Uterus (tissue), 4 donors: ENCODE data around the gene BNIP1. TPM values are rescaled to one million over a fixed set of nuclear protein-coding genes. Genes with fewer than 3 reads are reported as not detected.
"Not testable (repeated sequence)": the region's sequence is repeated elsewhere in the genome, so short reads cannot be mapped to it uniquely, and the experiment has no call there.

ENCODE experiments used
- DNase-seq, 2 donors: peaks; one replicate each; pipeline ENCODE4 v3.0.0-alpha.2; 2019 to 2020
- H3K27ac ChIP-seq, 2 donors: fragments of 200-600 bp; sonication (generic); 1 replicate in 1 of 2; 2 replicates in 1 of 2; pipeline ENCODE4 v1.5.1; 2016 to 2018
- H3K27me3 ChIP-seq, 2 donors: fragments of 200-600 bp; sonication (generic); one replicate each; pipeline ENCODE4 v1.5.1; 2018 to 2019; ENCODE audit warnings: control low read depth in 1 of 2
- H3K36me3 ChIP-seq, 2 donors: fragments of 200-600 bp; sonication (generic); one replicate each; pipeline ENCODE4 v1.5.1; 2019; ENCODE audit warnings: control low read depth in 1 of 2
- H3K4me1 ChIP-seq, 2 donors: fragments of 200-600 bp; sonication (generic); one replicate each; pipeline ENCODE4 v1.5.1; 2018 to 2019; ENCODE audit warnings: control low read depth in 1 of 2
- H3K4me3 ChIP-seq, 2 donors: fragments of 200-600 bp; sonication (generic); 1 replicate in 1 of 2; 2 replicates in 1 of 2; pipeline ENCODE4 v1.5.1; 2018 to 2019; ENCODE audit warnings: mild to moderate bottlenecking in 1 of 2
- H3K9me3 ChIP-seq, 2 donors: fragments of 200-600 bp; sonication (generic); one replicate each; pipeline ENCODE4 v1.5.1; 2019; ENCODE audit warnings: control low read depth in 1 of 2
- CTCF ChIP-seq, 4 experiments: fragments of 200-600 bp in 2 of 4; fragments of 450-650 bp in 2 of 4; sonication (generic) in 2 of 4; IDR thresholded peaks; one replicate each; pipeline ENCODE4 v1.5.1; 2016 to 2019; ENCODE audit warnings: antibody characterized with exemption in 4 of 4, mild to moderate bottlenecking in 2 of 4, moderate library complexity in 1 of 4
- POLR2A ChIP-seq, 2 donors: fragments of 450-650 bp; IDR thresholded peaks; one replicate each; pipeline ENCODE4 v1.6.1; 2016; ENCODE audit warnings: antibody characterized with exemption in 2 of 2, mild to moderate bottlenecking in 1 of 2, moderate library complexity in 1 of 2
- intact Hi-C: fragments of 100-400 bp; cut with DNase I; formaldehyde crosslinking; loops from one replicate; pipeline ENCODE4 v1.15.1; 2023; ENCODE audit warnings: low total_unique reads
- total RNA-seq, 4 donors: library from RNA; depleted of rRNA in 3 of 4; stranded (reverse); fragments of >200 nt in 3 of 4; gene quantifications; one replicate each; pipeline versions ENCODE4 v1.1.0 to v1.2.4, GENCODE V29; 2014 to 2023
- donor health status: DM: yes; HTN: yes; CAD: no.

BNIP1 gene
- total RNA-seq, 4 donors from 2014 or later = 9.8 to 23.9 (median 12.0) TPM; not detected in 1

- intact Hi-C loops = no loop called here
- Histone ChIP-seq H3K36me3 (no peaks in the 10 kb centered on the region), H3K4me3 (no peak overlapping the region), H3K27me3 (no peaks in the 10 kb centered on the region), H3K27ac (no peak overlapping the region), H3K4me1 (no peaks in the 10 kb centered on the region), H3K9me3 (no peaks in the 10 kb centered on the region)
- TF ChIP-seq CTCF (IDR thresholded peaks at IDR 0.05) (no peak), POLR2A (IDR thresholded peaks at IDR 0.05) (no peak)
- no peak for DNase-seq
Observed at GRCh38 chr5:173153842-173154241, 9.5 kb downstream of the BNIP1 start.

- H3K4me1 ChIP-seq, H3K27ac ChIP-seq, H3K9me3 ChIP-seq, intact Hi-C loops, DNase-seq, H3K36me3 ChIP-seq, H3K27me3 ChIP-seq, H3K4me3 ChIP-seq: not testable (repeated sequence)
Observed at GRCh38 chr5:173154619-173155018, 10.3 kb downstream of the BNIP1 start.

- no peaks in the 10 kb centered on the region for H3K27me3 ChIP-seq
- H3K4me1 ChIP-seq = no peaks in the 10 kb centered on the region
- H3K27ac ChIP-seq = no peak overlapping the region
- no peaks in the 10 kb centered on the region for H3K9me3 ChIP-seq
- TF ChIP-seq CTCF (IDR thresholded peaks at IDR 0.05) = no peak
- no peak for TF ChIP-seq POLR2A (IDR thresholded peaks at IDR 0.05)
- H3K36me3 ChIP-seq = no peaks in the 10 kb centered on the region
- H3K4me3 ChIP-seq = no peak overlapping the region
- no peak for DNase-seq
- intact Hi-C loops = no loop called here
Observed at GRCh38 chr5:173155912-173156311, 11.6 kb downstream of the BNIP1 start.

GRCh38 chr5:173158366-173158765 lies 14.0 kb downstream of the BNIP1 start:
- Histone ChIP-seq H3K27ac (no peak overlapping the region), H3K9me3 (no peaks in the 10 kb centered on the region), H3K36me3 (no peaks in the 10 kb centered on the region), H3K4me1 (no peaks in the 10 kb centered on the region), H3K27me3 (no peaks in the 10 kb centered on the region), H3K4me3 (no peak overlapping the region)
- no peak for TF ChIP-seq CTCF (IDR thresholded peaks at IDR 0.05)
- no peak for TF ChIP-seq POLR2A (IDR thresholded peaks at IDR 0.05)
- intact Hi-C loops = no loop called here
- DNase-seq = no peak

- Histone ChIP-seq H3K4me1 (no peaks in the 10 kb centered on the region), H3K4me3 (no peak overlapping the region), H3K9me3 (no peaks in the 10 kb centered on the region), H3K36me3 (no peaks in the 10 kb centered on the region), H3K27ac (no peak overlapping the region), H3K27me3 (no peaks in the 10 kb centered on the region)
- DNase-seq = no peak
- TF ChIP-seq CTCF (IDR thresholded peaks at IDR 0.05) = no peak
- TF ChIP-seq POLR2A (IDR thresholded peaks at IDR 0.05) = no peak
- intact Hi-C loops = no loop called here
Observed at GRCh38 chr5:173159256-173159655, 14.9 kb downstream of the BNIP1 start.

- no peaks in the 10 kb centered on the region for H3K36me3 ChIP-seq
- H3K27me3 ChIP-seq = no peaks in the 10 kb centered on the region
- H3K9me3 ChIP-seq = no peaks in the 10 kb centered on the region
- intact Hi-C loops = no loop called here
- H3K27ac ChIP-seq = no peak overlapping the region
- TF ChIP-seq POLR2A (IDR thresholded peaks at IDR 0.05) (no peak), CTCF (IDR thresholded peaks at IDR 0.05) (no peak)
- DNase-seq = no peak
- no peaks in the 10 kb centered on the region for H3K4me1 ChIP-seq
- no peak overlapping the region for H3K4me3 ChIP-seq
Observed at GRCh38 chr5:173161148-173161547, 16.8 kb downstream of the BNIP1 start.
